Epidermal melanocyte (primary cell): Measurements from ENCODE around the gene RPUSD1.
A peak's percentile ranks its signal among the peaks of the same experiment; 100 is the strongest.

ENCODE experiments used
- DNase-seq: peaks from one replicate; pipeline ENCODE4 v3.0.0; 2011; ENCODE audit warnings: low spot score; ENCODE audit not compliant: insufficient read length

Gene RPUSD1

GRCh38 chr16:819336-820043 lies 31.3 kb upstream of the RPUSD1 start:
- no peak for DNase-seq

DNA sequence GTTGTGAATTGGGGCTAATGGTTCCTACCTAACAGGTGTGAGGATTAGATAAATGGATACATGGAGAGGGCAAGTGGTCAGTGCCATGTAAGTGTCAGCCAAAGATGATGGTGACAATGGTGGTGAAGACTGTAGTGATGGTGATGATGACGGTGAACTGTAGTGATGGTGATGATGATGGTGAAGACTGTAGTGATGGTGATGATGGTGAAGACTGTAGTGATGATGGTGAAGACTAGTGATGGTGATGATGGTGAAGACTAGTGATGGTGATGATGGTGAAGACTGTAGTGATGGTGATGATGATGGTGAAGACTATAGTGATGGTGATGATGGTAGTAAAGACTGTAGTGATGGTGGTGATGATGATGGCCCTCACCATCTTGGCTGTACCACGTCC lies 30.4 kb upstream of the RPUSD1 start:
- DNase-seq, result no peak

- no peak for DNase-seq
Observed at GRCh38 chr16:818132-818531, 30.0 kb upstream of the RPUSD1 start.

DNA sequence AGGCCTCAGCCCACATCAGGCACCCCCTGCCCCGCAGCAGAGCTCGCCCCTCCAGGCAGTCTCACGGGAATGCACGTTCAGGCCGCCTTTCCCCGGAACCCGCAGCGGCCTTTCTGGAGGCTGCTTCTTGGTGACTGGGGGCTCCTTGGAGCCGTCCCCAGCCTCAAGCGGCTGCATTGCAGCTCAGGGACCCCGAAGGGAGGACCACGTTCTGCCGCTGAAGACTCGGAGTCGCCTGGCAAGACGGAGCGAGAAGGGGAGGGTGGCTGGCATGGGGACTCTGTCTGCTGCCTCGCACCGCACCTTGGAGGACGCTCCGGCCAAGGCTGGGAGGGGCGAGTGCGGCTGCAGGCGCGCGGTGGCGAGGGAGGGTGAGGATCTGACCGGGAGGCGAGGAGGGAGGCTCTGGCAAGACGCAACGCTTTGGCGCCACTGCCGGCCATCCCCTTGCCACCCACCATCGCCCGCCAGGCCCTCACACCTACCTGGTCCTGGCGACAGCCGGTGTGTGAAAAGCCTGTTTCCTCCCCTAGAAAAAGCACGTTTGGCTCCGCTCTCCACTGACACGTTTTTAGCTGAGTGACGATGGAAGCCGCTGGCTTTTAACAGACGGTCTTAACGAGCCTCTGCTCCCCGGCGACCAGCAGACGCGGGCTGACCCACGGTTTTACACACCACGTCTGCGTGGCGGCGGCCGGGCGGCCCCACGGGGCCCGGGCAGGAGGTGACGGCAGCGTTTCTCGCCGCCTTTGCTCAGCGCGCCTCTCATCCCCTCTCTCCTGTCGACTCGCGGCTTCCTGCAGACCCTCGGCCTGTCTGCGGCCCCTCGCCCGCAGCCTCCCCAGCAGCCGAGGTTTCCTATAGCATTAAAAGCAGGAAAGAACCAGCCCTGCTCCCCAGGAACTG lies 29.1 kb upstream of the RPUSD1 start:
- no peak for DNase-seq

- DNase-seq, result no peak
Observed at GRCh38 chr16:815861-816260, 27.7 kb upstream of the RPUSD1 start.

GRCh38 chr16:814974-815373 lies 26.8 kb upstream of the RPUSD1 start:
- no peak for DNase-seq

DNA sequence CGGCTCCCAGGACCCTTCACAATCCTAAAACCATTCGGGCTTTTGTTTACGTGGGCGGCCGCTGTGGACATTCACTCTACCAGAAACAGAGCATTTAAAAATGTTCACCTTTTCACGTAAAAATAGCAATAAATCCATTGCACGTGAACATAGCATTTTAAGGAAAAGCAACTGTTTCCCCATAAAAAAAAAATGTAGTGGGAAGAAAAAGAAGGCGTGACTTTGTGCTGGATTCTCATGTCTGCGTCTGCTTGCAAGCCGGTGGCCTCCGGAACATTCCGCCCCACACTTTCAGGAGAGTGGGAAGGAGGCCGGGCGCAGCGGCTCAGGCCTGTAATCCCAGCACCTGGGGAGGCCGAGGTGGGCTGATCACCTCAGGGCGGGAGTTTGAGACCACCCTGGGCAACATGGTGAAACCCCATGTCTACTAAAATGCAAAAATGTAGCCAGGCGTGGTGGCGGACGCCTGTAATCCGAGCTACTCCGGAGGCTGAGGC lies 25.8 kb upstream of the RPUSD1 start:
- DNase-seq, result no peak

- DNase-seq, result no peak
Observed at GRCh38 chr16:813204-813915, 25.2 kb upstream of the RPUSD1 start.

- DNase-seq, result no peak
Observed at GRCh38 chr16:808085-808386, 19.9 kb upstream of the RPUSD1 start.

GRCh38 chr16:807347-808084 lies 19.3 kb upstream of the RPUSD1 start:
- peak; percentile 99 for DNase-seq

DNA sequence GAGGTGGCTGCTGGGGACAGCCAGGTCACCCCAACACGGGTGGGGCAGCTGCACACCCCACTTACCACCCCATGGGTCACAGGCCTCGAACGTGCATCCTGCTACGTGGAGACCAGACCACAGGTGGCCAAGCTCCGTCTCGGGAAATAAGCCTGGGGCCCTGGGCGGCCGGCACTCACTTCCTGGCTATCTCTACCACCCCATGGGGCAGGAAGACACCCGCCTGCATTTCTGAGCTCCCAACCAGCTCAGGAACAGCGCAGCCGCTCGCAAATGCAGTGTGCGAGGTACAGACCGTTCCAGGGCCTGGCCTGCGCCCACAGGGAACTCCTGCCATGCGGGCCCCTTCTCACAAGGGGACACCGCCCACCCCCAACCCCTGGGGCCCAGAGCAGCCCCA lies 17.3 kb upstream of the RPUSD1 start:
- DNase-seq, result no peak

GRCh38 chr16:804193-805048 lies 16.2 kb upstream of the RPUSD1 start:
- no peak for DNase-seq

GRCh38 chr16:803754-804080 lies 15.5 kb upstream of the RPUSD1 start:
- no peak for DNase-seq

- no peak for DNase-seq
Observed at GRCh38 chr16:802914-803753, 15.0 kb upstream of the RPUSD1 start.

- no peak for DNase-seq
Observed at GRCh38 chr16:802461-802860, 14.3 kb upstream of the RPUSD1 start.

DNA sequence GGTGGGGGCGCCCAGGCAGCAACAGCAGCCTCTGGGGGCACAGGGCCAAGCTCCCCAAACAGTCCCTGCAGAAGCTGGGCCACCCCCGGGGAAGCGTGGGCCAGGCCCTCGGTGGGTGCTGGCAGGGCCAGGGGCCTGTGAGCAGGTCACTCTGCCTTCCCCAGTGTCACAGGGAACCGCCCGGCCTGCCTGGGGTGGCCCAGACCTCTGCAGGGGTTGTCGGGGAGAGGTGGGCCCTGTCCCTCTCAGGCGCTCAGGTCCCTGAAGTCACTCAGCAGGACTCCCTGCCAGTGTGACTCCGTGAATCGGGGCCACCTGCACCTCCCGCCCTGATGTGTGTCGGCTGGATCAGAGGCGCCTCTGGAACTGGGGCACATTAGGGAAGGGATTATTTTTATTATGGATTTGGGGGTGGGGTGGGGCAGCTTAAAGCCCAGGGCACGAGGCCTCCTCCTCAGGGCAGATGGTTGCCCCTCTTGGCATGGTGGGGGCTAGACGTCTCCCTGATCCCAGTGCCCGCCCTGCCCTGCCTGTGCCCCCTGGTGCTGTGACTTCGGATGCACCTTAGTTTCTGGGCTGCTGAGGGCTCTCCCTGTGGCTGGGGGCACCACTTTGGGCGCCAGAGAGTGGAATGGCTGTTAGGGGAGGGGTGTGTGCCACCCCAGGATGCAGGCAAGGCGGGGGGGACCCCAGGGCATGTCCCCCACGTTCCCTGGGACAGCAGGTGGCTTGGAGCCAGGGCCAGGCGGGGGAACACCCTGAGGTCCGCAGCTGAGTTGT lies 13.6 kb upstream of the RPUSD1 start:
- DNase-seq, result no peak

GRCh38 chr16:800834-801511 lies 12.8 kb upstream of the RPUSD1 start:
- DNase-seq, result no peak
